GM12878 (cell line): ENCODE results near the gene GGT6. TPM values are rescaled to one million over a fixed set of nuclear protein-coding genes. Genes with fewer than 3 reads are reported as not detected.

ENCODE experiments used
- ATAC-seq: fragments of 200-7000 bp; cut with Tn5 transposase; 3 replicates; pipeline ENCODE4 v1.9.1; 2020; ENCODE audit warnings: mild to moderate bottlenecking, moderate library complexity
- BruUV-seq: library from RNA; stranded (reverse); fragments of 400-500 nt; replicated peaks from 2 replicates; lab custom pipeline; 2021; lab: Mats Ljungman, UMichigan
- CTCF ChIA-PET: fragments of 300-600 bp; sonication (Branson Sonifier 250); formaldehyde crosslinking; extraction: SDS; loops from one replicate; lab custom pipeline; 2021; ENCODE audit warnings: inconsistent platforms; lab: Yijun Ruan, JAX
- POLR2A ChIA-PET: fragments of 350-600 bp; formaldehyde crosslinking; extraction: SDS; loops from one replicate; lab custom pipeline; 2021; ENCODE audit warnings: inconsistent platforms; lab: Charles Lee
- RAD21 ChIA-PET: fragments of 300-600 bp; sonication (Branson Sonifier 250); formaldehyde crosslinking; loops from one replicate; lab custom pipeline; 2023; ENCODE audit warnings: antibody characterized with exemption; ENCODE audit not compliant: unreplicated experiment; lab: Charles Lee
- SMC1A ChIA-PET: fragments of 300-600 bp; sonication (Branson Sonifier 250); formaldehyde crosslinking; loops from one replicate; lab custom pipeline; 2023; ENCODE audit not compliant: unreplicated experiment, uncharacterized antibody; lab: Charles Lee
- DNase-seq: peaks from one replicate; pipeline ENCODE4 v3.0.0-alpha.2; 2011; ENCODE audit warnings: low read depth, low spot score
- FAIRE-seq: peaks from 3 replicates; lab custom pipeline; 2011; peaks lifted over from hg19 to GRCh38; lab: Jason Lieb, UNC
- H2AFZ ChIP-seq: 2 replicates; pipeline ENCODE4 v1.6.0; 2011; ENCODE audit warnings: low read depth, low read length, control low read depth; ENCODE audit not compliant: control insufficient read depth
- H3K27ac ChIP-seq: 2 replicates; pipeline ENCODE4 v1.5.1; 2011; ENCODE audit warnings: control low read depth; ENCODE audit not compliant: control insufficient read depth, insufficient read depth
- H3K27me3 ChIP-seq, 2 experiments: replicated peaks in 1 of 2; 2 replicates each; pipeline versions ENCODE4 v1.6.0 to v1.6.1; 2011; ENCODE audit warnings: low read length in 1 of 2; ENCODE audit not compliant: control insufficient read depth in 2 of 2, insufficient read depth in 2 of 2
- H3K36me3 ChIP-seq, 2 experiments: 2 replicates each; pipeline ENCODE4 v1.5.1; 2011; ENCODE audit warnings: low read length in 1 of 2; ENCODE audit not compliant: control insufficient read depth in 2 of 2, insufficient read depth in 2 of 2
- H3K4me1 ChIP-seq: 2 replicates; pipeline ENCODE4 v1.6.1; 2011; ENCODE audit warnings: mild to moderate bottlenecking, low read length, moderate library complexity, mixed read lengths; ENCODE audit not compliant: control insufficient read depth, insufficient read depth
- H3K4me2 ChIP-seq: 2 replicates; pipeline ENCODE4 v1.6.0; 2011; ENCODE audit warnings: control low read depth; ENCODE audit not compliant: control insufficient read depth, insufficient read depth
- H3K4me3 ChIP-seq: fragments of 200-600 bp; sonication (generic); 2 replicates; pipeline ENCODE4 v1.5.1; 2016
- H3K79me2 ChIP-seq: 2 replicates; pipeline ENCODE4 v1.6.0; 2011; ENCODE audit warnings: low read length; ENCODE audit not compliant: control insufficient read depth, insufficient read depth
- H3K9ac ChIP-seq: 2 replicates; pipeline ENCODE4 v1.8.0; 2011; ENCODE audit warnings: low read length, control low read depth, mixed read lengths; ENCODE audit not compliant: control insufficient read depth, insufficient read depth
- H3K9me3 ChIP-seq: replicated peaks from 3 replicates; pipeline ENCODE4 v1.5.1; 2011; ENCODE audit warnings: mild to moderate bottlenecking, low read length; ENCODE audit not compliant: control insufficient read depth, insufficient read depth
- H4K20me1 ChIP-seq: 2 replicates; pipeline ENCODE4 v1.6.0; 2011; ENCODE audit not compliant: control insufficient read depth, insufficient read depth
- CBX3 ChIP-seq: fragments of 200-600 bp; sonication (generic); IDR thresholded peaks from 2 replicates; pipeline ENCODE4 v1.6.1; 2016; ENCODE audit warnings: low read depth, borderline replicate concordance
- CHD1 ChIP-seq: IDR thresholded peaks from 2 replicates; pipeline ENCODE4 v1.6.1; 2012; ENCODE audit warnings: low read depth, low read length, improper control_type of control experiment
- CREM ChIP-seq: IDR thresholded peaks from 2 replicates; pipeline ENCODE4 v1.6.1; 2014; ENCODE audit warnings: antibody characterized with exemption, low read depth
- DPF2 ChIP-seq: fragments of 450-650 bp; IDR thresholded peaks from 2 replicates; pipeline ENCODE4 v1.6.1; 2017; ENCODE audit warnings: mild to moderate bottlenecking
- ESRRA ChIP-seq: IDR thresholded peaks from 2 replicates; pipeline ENCODE4 v1.6.1; 2012; ENCODE audit warnings: mild to moderate bottlenecking, low read length, improper control_type of control experiment
- HCFC1 ChIP-seq: fragments of 150-350 bp; IDR thresholded peaks from 2 replicates; pipeline ENCODE4 v1.6.1; 2014; ENCODE audit warnings: low read length
- HDAC6 ChIP-seq: fragments of 200-600 bp; sonication (generic); IDR thresholded peaks from one replicate; pipeline ENCODE4 v1.8.0; 2017; ENCODE audit warnings: antibody characterized with exemption; ENCODE audit not compliant: unreplicated experiment
- NFXL1 ChIP-seq: fragments of 450-650 bp; IDR thresholded peaks from 2 replicates; pipeline ENCODE4 v1.6.1; 2017; ENCODE audit warnings: antibody characterized with exemption, mild to moderate bottlenecking, borderline replicate concordance
- NRF1 ChIP-seq: conservative IDR thresholded peaks from 2 replicates; pipeline ENCODE4 v1.6.1; 2011; ENCODE audit warnings: mild to moderate bottlenecking, low read depth, low read length, improper control_type of control experiment
- PRDM15 ChIP-seq: fragments of 450-650 bp; formaldehyde crosslinking; IDR thresholded peaks from 2 replicates; pipeline ENCODE4 v1.4.0; 2020; ENCODE audit warnings: mild to moderate bottlenecking, moderate library complexity
- STAT1 ChIP-seq: fragments of 450-650 bp; conservative IDR thresholded peaks from 2 replicates; pipeline ENCODE4 v1.6.1; 2014; ENCODE audit warnings: antibody characterized with exemption, mild to moderate bottlenecking
- WGBS: methylation state at CpG from one replicate; pipeline ENCODE4 v1.1.6; 2016; ENCODE audit warnings: low lambda C conversion rate; ENCODE audit not compliant: insufficient replicate concordance, insufficient coverage; ENCODE audit errors: missing lambda C conversion rate; 5-methylcytosine and 5-hydroxymethylcytosine counted together
- in situ Hi-C: fragments of 300-500 bp; cut with MboI; formaldehyde crosslinking; loops from 9 replicates; pipeline ENCODE4 v1.14.3; 2018; ENCODE audit warnings: mixed read lengths
- intact Hi-C: fragments of 100-400 bp; cut with micrococcal nuclease; formaldehyde crosslinking; loops from one replicate; pipeline ENCODE4 v1.14.2; 2022; ENCODE audit not compliant: unreplicated experiment
- polyA plus RNA-seq, 11 experiments: library from polyadenylated mRNA; depleted of rRNA in 4 of 11; unstranded in 6 of 11; stranded (reverse) in 5 of 11; fragments of >200 nt; fragmentation: Nextera tagmentation in 4 of 11; fragmentation: Illumina TruSeq in 1 of 11; extraction: Ambion mirVana in 4 of 11; extraction: Trizol in 1 of 11; gene quantifications; 1 replicate in 1 of 11; 2 replicates in 10 of 11; pipeline versions ENCODE4 v1.2.1 to v1.2.3, GENCODE V29; 2011 to 2016; ENCODE audit warnings: inconsistent platforms in 2 of 11, missing spikeins in 2 of 11, low read depth in 1 of 11
- total RNA-seq, 4 experiments: library from RNA; depleted of rRNA in 3 of 4; stranded (reverse); fragments of >200 nt in 3 of 4; fragmentation: Illumina TruSeq in 1 of 4; extraction: Trizol in 1 of 4; gene quantifications; 2 replicates each; pipeline versions ENCODE4 v1.2.1 to v1.2.3, GENCODE V29; 2013 to 2021

Gene GGT6
- total and polyA plus RNA-seq, 10 of the 15 experiments (the other 5 are each of a cell fraction or from before 2014, with no cell fraction given) = 0.01 to 0.26 (median 0.13) TPM; not detected in 5

GRCh38 chr17:4539576-4540223 is 20.7 kb downstream of the GGT6 start:
- Histone ChIP-seq H4K20me1 (no peaks in the 10 kb centered on the region), H3K4me2 (no peak overlapping the region), H3K4me3 (no peak overlapping the region), H3K27me3 (no peaks in the 10 kb centered on the region), H3K27ac (no peak overlapping the region), H2AFZ (no peak overlapping the region), H3K4me1 (no peaks in the 10 kb centered on the region), H3K36me3 (peaks cover 0 to 41% of the 10 kb centered on the region in 2 experiments; a peak in 3 of 4 replicates), H3K79me2 (no peaks in the 10 kb centered on the region), H3K9ac (no peak overlapping the region), H3K9me3 (no peaks in the 10 kb centered on the region)
- FAIRE-seq (no peak), ATAC-seq (no peak), DNase-seq (no peak)
- TSS peak; percentile 60 for BruUV-seq
- POLR2A ChIA-PET = no interaction called here
- in situ Hi-C loops = no loop called here
- TF ChIP-seq HDAC6 = no peak
- TF ChIP-seq CHD1 = no peak
- no peak for TF ChIP-seq PRDM15 (CRISPR knock-in tag)
- no peak for TF ChIP-seq ESRRA
- TF ChIP-seq NRF1 = no peak
- TF ChIP-seq CREM = no peak
- no peak for TF ChIP-seq STAT1
- TF ChIP-seq CBX3 = no peak
- no peak for TF ChIP-seq DPF2
- TF ChIP-seq NFXL1 = no peak
- TF ChIP-seq HCFC1 = no peak
- RAD21 ChIA-PET = no interaction called here
- intact Hi-C loops = no loop called here
- SMC1A ChIA-PET = no interaction called here
- CTCF ChIA-PET = no interaction called here
- WGBS = 84% methylated on average over 24 of the region's 26 CpGs
